GM10266 (cell line): ENCODE data around the gene AVPI1.
A peak's percentile ranks its signal among the peaks of the same experiment; 100 is the strongest.

Source experiments
- DNase-seq: peaks from one replicate; pipeline ENCODE4 v3.0.0; 2012; ENCODE audit errors: extremely low spot score
- TF ChIP-seq, protein P1 (sequence below): IDR thresholded peaks from 2 replicates; pipeline ENCODE4 v1.5.1; 2012; ENCODE audit warnings: mild to moderate bottlenecking, low read depth; ENCODE audit not compliant: control insufficient read depth, insufficient read depth; ENCODE audit errors: missing control alignments

The AVPI1 gene

DNA sequence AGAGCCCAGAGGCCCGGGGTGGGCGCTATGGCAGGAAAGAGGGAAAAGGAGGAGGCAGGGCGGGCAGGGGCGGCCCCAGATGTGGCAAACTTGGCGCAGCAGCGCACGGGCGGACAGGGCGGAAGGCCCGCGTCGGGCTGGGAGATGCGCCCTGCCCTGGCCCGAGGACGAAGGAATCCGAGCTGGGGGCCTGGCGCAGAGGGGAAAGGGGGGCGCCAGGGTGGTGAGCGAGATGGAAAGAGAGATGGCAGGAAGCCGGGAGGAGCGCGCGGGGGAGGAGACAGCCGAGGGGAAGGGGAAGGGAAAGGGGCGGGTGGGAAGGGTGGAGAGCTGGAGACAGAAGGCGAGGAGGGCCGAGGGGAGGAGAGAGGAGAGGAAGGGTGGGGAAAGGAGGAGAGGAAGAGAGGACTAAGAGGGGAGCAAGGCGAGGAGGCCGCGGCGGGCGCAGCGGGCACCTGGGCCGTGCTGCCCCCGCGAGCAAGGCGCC is 26.3 kb upstream of the AVPI1 start, which contains the start of gene MARVELD1:
MARVELD1 (plus strand) TSS at position 392 of the 487 bp plus-strand sequence. CDS start 147 bp downstream, outside the sequence.
- no peak for DNase-seq

DNA sequence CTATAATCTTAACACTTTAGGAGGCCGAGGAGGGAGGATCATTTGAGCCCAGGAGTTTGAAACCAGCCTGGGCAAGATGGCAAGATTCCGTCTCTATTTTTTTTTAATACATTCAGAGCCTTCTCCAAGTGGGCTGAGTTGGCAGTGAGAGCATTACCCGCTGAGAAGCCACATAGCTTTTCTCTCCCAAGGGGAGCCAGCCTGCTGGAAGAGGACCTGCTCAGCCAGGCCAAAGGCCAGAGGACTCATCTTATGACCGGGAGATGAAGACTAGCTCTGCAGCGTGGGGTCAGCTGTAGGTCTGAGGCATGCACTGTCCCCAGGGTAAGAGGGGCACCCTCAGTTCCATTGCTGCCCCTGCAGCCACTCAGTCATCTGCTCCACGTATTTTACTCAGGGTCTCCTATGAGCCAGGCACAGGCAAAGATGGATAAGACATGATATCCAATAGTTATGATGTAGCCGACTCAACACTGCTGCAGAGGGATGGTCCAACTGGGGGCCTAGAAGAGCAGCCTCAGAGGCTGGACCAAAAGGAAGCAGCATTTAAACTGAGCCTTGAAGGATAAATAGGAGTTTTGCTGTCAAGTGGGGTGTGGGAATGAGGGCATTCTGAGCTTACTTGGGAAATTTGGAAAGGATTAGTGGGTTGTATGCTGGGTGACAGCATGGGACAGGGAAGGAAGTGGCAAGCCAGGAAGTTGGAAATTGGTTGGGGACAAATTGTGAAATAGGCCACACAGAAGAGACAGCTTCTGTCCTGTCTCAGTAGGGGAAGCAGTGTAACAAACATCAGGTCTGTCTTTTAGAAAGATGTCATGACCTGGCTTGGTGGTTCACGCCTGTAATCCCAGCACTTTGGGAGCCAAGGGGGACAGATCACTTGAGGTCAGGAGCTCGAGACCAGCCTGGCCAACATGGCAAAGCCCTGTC is 24.9 kb upstream of the AVPI1 start:
- DNase-seq, result no peak
- TF ChIP-seq, protein P1, sequence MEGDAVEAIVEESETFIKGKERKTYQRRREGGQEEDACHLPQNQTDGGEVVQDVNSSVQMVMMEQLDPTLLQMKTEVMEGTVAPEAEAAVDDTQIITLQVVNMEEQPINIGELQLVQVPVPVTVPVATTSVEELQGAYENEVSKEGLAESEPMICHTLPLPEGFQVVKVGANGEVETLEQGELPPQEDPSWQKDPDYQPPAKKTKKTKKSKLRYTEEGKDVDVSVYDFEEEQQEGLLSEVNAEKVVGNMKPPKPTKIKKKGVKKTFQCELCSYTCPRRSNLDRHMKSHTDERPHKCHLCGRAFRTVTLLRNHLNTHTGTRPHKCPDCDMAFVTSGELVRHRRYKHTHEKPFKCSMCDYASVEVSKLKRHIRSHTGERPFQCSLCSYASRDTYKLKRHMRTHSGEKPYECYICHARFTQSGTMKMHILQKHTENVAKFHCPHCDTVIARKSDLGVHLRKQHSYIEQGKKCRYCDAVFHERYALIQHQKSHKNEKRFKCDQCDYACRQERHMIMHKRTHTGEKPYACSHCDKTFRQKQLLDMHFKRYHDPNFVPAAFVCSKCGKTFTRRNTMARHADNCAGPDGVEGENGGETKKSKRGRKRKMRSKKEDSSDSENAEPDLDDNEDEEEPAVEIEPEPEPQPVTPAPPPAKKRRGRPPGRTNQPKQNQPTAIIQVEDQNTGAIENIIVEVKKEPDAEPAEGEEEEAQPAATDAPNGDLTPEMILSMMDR, result no peak

More for the DNA sequence above, 26.3 kb upstream of the AVPI1 start, which contains the start of gene MARVELD1:
- TF ChIP-seq, protein P1, result no peak

DNA sequence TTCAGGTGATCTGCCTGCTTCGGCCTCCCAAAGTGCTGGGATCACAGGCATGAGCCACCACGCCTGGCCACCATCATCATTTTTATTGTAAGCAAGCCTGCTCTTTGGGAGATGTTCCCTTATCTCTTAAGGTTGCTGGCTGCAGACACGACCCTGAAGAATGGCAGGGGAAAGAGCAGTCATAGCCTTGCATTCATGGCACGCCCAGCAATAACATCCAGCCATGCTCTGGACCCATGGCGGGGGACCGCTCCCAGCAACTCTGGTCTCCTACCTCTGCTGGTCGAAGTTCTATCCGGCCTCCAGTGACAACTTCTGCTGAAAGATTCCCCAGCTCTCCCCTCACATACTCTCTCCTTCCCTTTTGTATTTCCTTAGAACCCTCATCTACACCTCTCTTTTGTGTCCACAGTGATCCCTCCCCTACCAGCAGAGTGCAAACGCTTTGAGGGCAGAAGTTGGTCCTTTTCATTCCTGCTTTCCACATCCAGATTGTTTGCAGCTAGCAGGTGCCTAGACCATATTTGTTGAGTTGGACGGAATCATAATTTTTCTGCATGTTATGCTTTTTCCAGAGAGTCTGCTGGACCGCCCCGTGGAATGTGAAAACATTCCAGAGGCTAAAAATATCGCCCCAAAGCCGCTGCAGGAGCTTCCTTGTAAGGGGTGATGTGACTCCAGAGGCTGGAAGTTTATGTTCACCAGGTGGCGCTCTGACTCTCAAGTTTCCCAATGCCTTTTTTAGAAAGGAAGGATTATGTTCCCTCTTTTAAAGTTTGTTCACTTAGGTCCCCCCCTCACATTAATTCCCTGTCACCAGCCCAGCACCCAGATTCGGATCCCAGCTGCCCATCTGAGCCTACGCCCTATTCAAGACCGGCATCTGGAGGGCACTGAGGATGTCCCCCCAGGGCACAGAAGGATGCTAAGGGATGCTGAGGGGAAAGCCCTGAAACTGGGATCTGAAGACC is 22.2 kb upstream of the AVPI1 start:
- DNase-seq, result no peak
- TF ChIP-seq, protein P1, result peak; percentile 60

DNA sequence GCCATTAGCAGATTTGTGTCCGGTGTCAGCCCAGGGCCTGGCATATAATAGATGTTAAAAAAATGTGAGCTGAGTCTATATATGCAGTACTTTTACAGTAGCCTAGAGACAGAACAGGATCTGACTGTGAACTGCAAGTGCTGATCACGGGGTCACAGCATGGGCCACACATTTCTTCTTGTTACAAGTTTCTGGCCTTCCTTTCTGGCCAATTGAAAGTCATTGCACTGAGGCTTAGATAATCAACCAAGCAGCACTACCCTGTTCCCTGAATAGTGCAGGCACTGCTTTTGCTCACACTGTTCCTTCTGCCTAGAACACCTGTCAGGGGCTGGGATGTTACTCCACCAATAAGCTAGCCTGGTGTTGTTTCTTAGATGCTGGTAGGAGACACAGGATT is 21.1 kb upstream of the AVPI1 start:
- TF ChIP-seq, protein P1, result no peak
- DNase-seq, result no peak

DNA sequence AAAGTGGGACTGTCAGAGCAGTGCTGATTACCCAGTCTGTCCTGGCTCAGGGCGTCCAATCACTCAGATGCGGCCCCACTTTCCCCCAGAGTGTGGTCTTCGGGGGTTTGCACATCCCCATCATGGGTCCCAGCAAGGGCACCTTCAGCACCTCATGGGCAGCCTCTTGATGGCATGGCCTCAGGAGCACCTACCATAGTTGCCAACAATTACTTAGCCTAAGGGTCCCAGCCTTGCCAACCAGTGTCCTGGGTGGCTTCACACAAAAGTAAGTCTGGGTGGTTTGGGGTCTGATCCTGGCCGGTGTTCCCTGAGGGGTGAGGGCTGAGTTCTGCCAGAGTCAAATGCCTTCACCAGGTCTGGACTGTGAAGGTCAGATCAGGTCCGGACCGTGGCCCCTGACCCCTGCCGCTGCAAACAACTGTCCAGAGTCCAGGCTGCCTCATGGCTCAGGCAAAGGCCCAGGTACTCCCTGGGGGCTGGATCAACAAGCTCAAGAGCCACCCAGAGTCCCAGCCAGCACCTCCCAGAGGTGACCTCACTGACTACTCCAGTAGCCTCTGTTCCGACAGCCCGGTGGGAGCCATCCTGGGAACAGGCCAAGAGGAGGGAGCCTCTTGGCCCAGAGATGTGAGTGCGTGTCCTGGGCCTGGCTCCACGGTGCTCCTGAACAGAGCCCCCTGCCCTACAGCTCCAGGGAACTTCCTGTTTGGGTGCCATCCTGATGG is 20.3 kb upstream of the AVPI1 start:
- TF ChIP-seq, protein P1, result no peak
- no peak for DNase-seq

DNA sequence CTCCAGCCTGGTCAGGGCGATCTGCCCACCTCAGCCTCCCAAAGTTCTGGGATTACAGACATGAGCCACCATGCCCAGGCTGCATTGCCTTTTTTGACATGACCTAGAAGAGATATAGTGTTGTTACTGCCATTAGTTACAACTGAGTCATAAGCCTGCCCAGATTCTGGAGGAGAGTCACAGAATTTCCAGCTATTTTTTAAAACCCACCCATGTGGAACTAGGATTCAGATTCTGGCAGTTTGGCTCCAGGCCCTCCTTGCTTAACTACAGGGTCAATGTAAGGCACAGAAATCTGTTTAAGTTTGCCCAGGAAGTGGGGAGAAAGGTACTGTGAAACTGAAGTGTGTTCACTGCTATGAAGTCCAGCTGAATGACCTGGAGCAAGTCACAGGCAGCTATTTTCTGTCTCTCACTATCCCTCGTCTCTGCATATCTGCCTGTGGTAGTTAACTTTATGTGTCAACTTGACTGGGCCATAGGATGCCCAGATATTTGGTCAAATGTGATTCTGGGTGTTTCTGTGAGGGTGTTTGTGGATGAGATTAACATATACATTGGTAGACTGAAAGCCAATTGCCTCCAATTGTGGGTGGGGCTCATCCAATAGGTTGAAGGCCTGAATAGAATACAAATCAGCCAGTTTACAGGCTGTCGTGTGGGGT is 18.1 kb upstream of the AVPI1 start:
- TF ChIP-seq, protein P1, result no peak
- no peak for DNase-seq
